ENCODE measurements around the gene COL4A1. TPM values are rescaled to one million over a fixed set of nuclear protein-coding genes. Genes with fewer than 3 reads are reported as not detected.
A peak's percentile ranks its signal among the peaks of the same experiment; 100 is the strongest.

Gene COL4A1
- polyA plus RNA-seq, 2 of the 4 experiments (the other 2 are of a cell fraction): 23.8 to 71.3 TPM

- no peak overlapping the region for H3K4me3 ChIP-seq
- no peak for DNase-seq (ENCODE audit: low read depth in 1 of 2, low spot score in 1 of 2)
- H3K9me3 ChIP-seq: no peaks in the 10 kb centered on the region
- 76% methylated on average over 9 of the region's 10 CpGs for WGBS (ENCODE audit: missing lambda C conversion rate)
- peaks cover 12% of the 10 kb centered on the region for H3K4me1 ChIP-seq
- no peak for TF ChIP-seq NPAS2 (CRISPR knock-in tag; IDR thresholded peaks at IDR 0.05; ENCODE audit: borderline replicate concordance)
- no peak for TF ChIP-seq CHD2 (IDR thresholded peaks at IDR 0.05; ENCODE audit: low read length, partially characterized antibody)
- no peak for TF ChIP-seq HEYL (CRISPR knock-in tag; IDR thresholded peaks at IDR 0.05)
- no peak for TF ChIP-seq NFE2L2 (conservative IDR thresholded peaks at IDR 0.05; ENCODE audit: low read length)
- TF ChIP-seq ZC3H11A (IDR thresholded peaks at IDR 0.05): no peak
- no peak for TF ChIP-seq BCL3 (IDR thresholded peaks at IDR 0.05)
- no peak for TF ChIP-seq ZNF302 (CRISPR knock-in tag; IDR thresholded peaks at IDR 0.05)
- TF ChIP-seq HOXB5 (CRISPR knock-in tag; IDR thresholded peaks at IDR 0.05): no peak
- no peak for TF ChIP-seq HOXA7 (CRISPR knock-in tag; IDR thresholded peaks at IDR 0.05)
- no peak for TF ChIP-seq CTCF (IDR thresholded peaks at IDR 0.05)
- TF ChIP-seq HES2 (IDR thresholded peaks at IDR 0.05): no peak
- TF ChIP-seq MAX (IDR thresholded peaks at IDR 0.05): no peak
- no peak for TF ChIP-seq USF2 (IDR thresholded peaks at IDR 0.05)
- TF ChIP-seq RNF2 (IDR thresholded peaks at IDR 0.05; ENCODE audit: borderline replicate concordance, low read depth): no peak
- TF ChIP-seq RAD21 (conservative IDR thresholded peaks at IDR 0.05 in 1 of 2, IDR thresholded peaks at IDR 0.05 in 1 of 2): no peak
- TF ChIP-seq RARB (CRISPR knock-in tag; IDR thresholded peaks at IDR 0.05): no peak
- TF ChIP-seq SREBF2 (IDR thresholded peaks at IDR 0.05): no peak
- TF ChIP-seq CHD4 (IDR thresholded peaks at IDR 0.05; ENCODE audit: borderline replicate concordance): no peak
- ChIA-PET POLR2A (no interaction called here), CTCF (interaction anchor here (1.1 to 1.2 kb wide), 2 partner anchors 9 to 194 kb away, joined by 3 to 4 read pairs; no protein-coding TSS in a partner anchor)
- no peak for ATAC-seq
- H3K4me2 ChIP-seq: no peak overlapping the region
- 0 out of 6 replicates have a peak overlapping the region, but pooled peaks of 1 of the 2 experiments have one; percentile 24 for H3K27ac ChIP-seq
- no peak for FAIRE-seq
Measured at GRCh38 chr13:110250258-110250891, 56.6 kb downstream of the COL4A1 start.

- ChIA-PET CTCF (no interaction called here), POLR2A (no interaction called here)
- H3K4me2 ChIP-seq: no peak overlapping the region
- TF ChIP-seq SREBF2 (IDR thresholded peaks at IDR 0.05) (no peak), RAD21 (conservative IDR thresholded peaks at IDR 0.05 in 1 of 2, IDR thresholded peaks at IDR 0.05 in 1 of 2) (no peak), HMGXB4 (CRISPR knock-in tag; IDR thresholded peaks at IDR 0.05; ENCODE audit: borderline replicate concordance) (no peak), FOSL2 (IDR thresholded peaks at IDR 0.05) (no peak), FOSL2 (CRISPR knock-in tag; IDR thresholded peaks at IDR 0.05) (no peak), BCL3 (IDR thresholded peaks at IDR 0.05) (no peak)
- no peaks in the 10 kb centered on the region for H3K9me3 ChIP-seq
- H3K27ac ChIP-seq: no peak overlapping the region
- FAIRE-seq: no peak
- peaks cover 12% of the 10 kb centered on the region for H3K4me1 ChIP-seq
- no peak overlapping the region for H3K4me3 ChIP-seq
- no peak for ATAC-seq
- no peak for DNase-seq (ENCODE audit: low read depth in 1 of 2, low spot score in 1 of 2)
- WGBS (ENCODE audit: missing lambda C conversion rate): 86% methylated on average over 13 of the region's 13 CpGs
Measured at GRCh38 chr13:110249326-110249725, 57.6 kb downstream of the COL4A1 start.

Data from A549 (cell line).